ENCODE results near the gene SIL1.
A peak's percentile ranks its signal among the peaks of the same experiment; 100 is the strongest.
"Not testable (repeated sequence)": the region's sequence is repeated elsewhere in the genome, so short reads cannot be mapped to it uniquely, and the experiment has no call there.

Gene SIL1

GRCh38 chr5:139178935-139179334, 19.2 kb downstream of the SIL1 start:
- no peaks in the 10 kb centered on the region for H3K79me2 ChIP-seq (ENCODE audit: control insufficient read depth, insufficient read depth, low read length)
- H3K4me2 ChIP-seq (ENCODE audit: low read length) = no peak overlapping the region
- no peak overlapping the region for H2AK5ac ChIP-seq (ENCODE audit: low read length)
- peak overlapping the region; percentile 2 for H3K56ac ChIP-seq (ENCODE audit: low read length)
- H3K79me1 ChIP-seq (ENCODE audit: low read length) = no peaks in the 10 kb centered on the region
- H2BK5ac ChIP-seq (ENCODE audit: low read length) = no peak overlapping the region
- no peak overlapping the region for H3K4me3 ChIP-seq (ENCODE audit: low read length)
- no peak overlapping the region for H3K4ac ChIP-seq (ENCODE audit: low read depth, low read length)
- H3K27ac ChIP-seq (ENCODE audit: low read depth, low read length) = peak overlapping the region; percentile 49
- H3K9ac ChIP-seq (ENCODE audit: low read length) = no peak overlapping the region
- peak; percentile 84 for DNase-seq
- no peaks in the 10 kb centered on the region for H3K4me1 ChIP-seq (ENCODE audit: control insufficient read depth, low read depth, low read length)
- H2BK15ac ChIP-seq (replicated peaks; ENCODE audit: low read depth) = no peak overlapping the region
- H2BK120ac ChIP-seq (ENCODE audit: low read depth, low read length) = no peak overlapping the region
- no peak overlapping the region for H4K5ac ChIP-seq (ENCODE audit: low read length)
- no peak overlapping the region for H3K23ac ChIP-seq (ENCODE audit: low read length)
- no CpG with 5 or more reads among the region's 1 CpG for WGBS (ENCODE audit: extremely low coverage, insufficient coverage, low lambda C conversion rate)
- H3K18ac ChIP-seq (ENCODE audit: low read length) = no peak overlapping the region
- no peaks in the 10 kb centered on the region for H3K36me3 ChIP-seq (ENCODE audit: control insufficient read depth, insufficient read depth, low read length)
- H3K27me3 ChIP-seq (ENCODE audit: insufficient read depth, low read length, poor library complexity) = no peaks in the 10 kb centered on the region
- no peak overlapping the region for H4K8ac ChIP-seq (ENCODE audit: low read depth, low read length)

- DNase-seq = no peak
- H3K56ac ChIP-seq (ENCODE audit: low read length) = no peak overlapping the region
- no CpG with 5 or more reads among the region's 3 CpGs for WGBS (ENCODE audit: extremely low coverage, insufficient coverage, low lambda C conversion rate)
- no peaks in the 10 kb centered on the region for H3K27me3 ChIP-seq (ENCODE audit: insufficient read depth, low read length, poor library complexity)
- no peaks in the 10 kb centered on the region for H3K79me2 ChIP-seq (ENCODE audit: control insufficient read depth, insufficient read depth, low read length)
- no peak overlapping the region for H3K4me3 ChIP-seq (ENCODE audit: low read length)
- no peak overlapping the region for H4K8ac ChIP-seq (ENCODE audit: low read depth, low read length)
- H3K4ac ChIP-seq (ENCODE audit: low read depth, low read length) = no peak overlapping the region
- H3K23ac ChIP-seq (ENCODE audit: low read length) = no peak overlapping the region
- H3K9ac ChIP-seq (ENCODE audit: low read length) = no peak overlapping the region
- no peak overlapping the region for H3K4me2 ChIP-seq (ENCODE audit: low read length)
- no peak overlapping the region for H2AK5ac ChIP-seq (ENCODE audit: low read length)
- no peaks in the 10 kb centered on the region for H3K4me1 ChIP-seq (ENCODE audit: control insufficient read depth, low read depth, low read length)
- H2BK120ac ChIP-seq (ENCODE audit: low read depth, low read length) = no peak overlapping the region
- no peak overlapping the region for H4K5ac ChIP-seq (ENCODE audit: low read length)
- no peak overlapping the region for H3K18ac ChIP-seq (ENCODE audit: low read length)
- no peak overlapping the region for H2BK15ac ChIP-seq (replicated peaks; ENCODE audit: low read depth)
- no peaks in the 10 kb centered on the region for H3K79me1 ChIP-seq (ENCODE audit: low read length)
- no peaks in the 10 kb centered on the region for H3K36me3 ChIP-seq (ENCODE audit: control insufficient read depth, insufficient read depth, low read length)
- no peak overlapping the region for H3K27ac ChIP-seq (ENCODE audit: low read depth, low read length)
- no peak overlapping the region for H2BK5ac ChIP-seq (ENCODE audit: low read length)
These were observed 19.6 kb downstream of the SIL1 start for GRCh38 chr5:139178589-139178917.

- Histone ChIP-seq H3K36me3 (ENCODE audit: control insufficient read depth, insufficient read depth, low read length) (no peaks in the 10 kb centered on the region), H3K4me1 (ENCODE audit: control insufficient read depth, low read depth, low read length) (no peaks in the 10 kb centered on the region), H2BK5ac (ENCODE audit: low read length) (no peak overlapping the region), H2AK5ac (ENCODE audit: low read length) (no peak overlapping the region), H3K18ac (ENCODE audit: low read length) (no peak overlapping the region), H2BK120ac (ENCODE audit: low read depth, low read length) (no peak overlapping the region), H3K23ac (ENCODE audit: low read length) (no peak overlapping the region), H3K4me3 (ENCODE audit: low read length) (no peak overlapping the region), H3K9ac (ENCODE audit: low read length) (no peak overlapping the region), H3K79me1 (ENCODE audit: low read length) (no peaks in the 10 kb centered on the region), H3K79me2 (ENCODE audit: control insufficient read depth, insufficient read depth, low read length) (no peaks in the 10 kb centered on the region), H3K27ac (ENCODE audit: low read depth, low read length) (no peak overlapping the region), H4K5ac (ENCODE audit: low read length) (no peak overlapping the region), H3K4ac (ENCODE audit: low read depth, low read length) (no peak overlapping the region), H2BK15ac (replicated peaks; ENCODE audit: low read depth) (no peak overlapping the region), H3K56ac (ENCODE audit: low read length) (no peak overlapping the region), H4K8ac (ENCODE audit: low read depth, low read length) (no peak overlapping the region), H3K27me3 (ENCODE audit: insufficient read depth, low read length, poor library complexity) (no peaks in the 10 kb centered on the region), H3K4me2 (ENCODE audit: low read length) (no peak overlapping the region)
- no peak for DNase-seq
- no CpG with 5 or more reads among the region's 1 CpG for WGBS (ENCODE audit: extremely low coverage, insufficient coverage, low lambda C conversion rate)
These were observed 20.2 kb downstream of the SIL1 start for GRCh38 chr5:139177809-139178588.

GRCh38 chr5:139177281-139177680, 20.9 kb downstream of the SIL1 start:
- not testable (repeated sequence) for H3K4me1 ChIP-seq (ENCODE audit: control insufficient read depth, low read depth, low read length); H3K79me1 ChIP-seq (ENCODE audit: low read length); H2BK15ac ChIP-seq (replicated peaks; ENCODE audit: low read depth); DNase-seq; H4K5ac ChIP-seq (ENCODE audit: low read length); H3K27me3 ChIP-seq (ENCODE audit: insufficient read depth, low read length, poor library complexity); H3K23ac ChIP-seq (ENCODE audit: low read length); H4K8ac ChIP-seq (ENCODE audit: low read depth, low read length); H3K79me2 ChIP-seq (ENCODE audit: control insufficient read depth, insufficient read depth, low read length); H3K18ac ChIP-seq (ENCODE audit: low read length); H2AK5ac ChIP-seq (ENCODE audit: low read length); H3K4me3 ChIP-seq (ENCODE audit: low read length); H3K27ac ChIP-seq (ENCODE audit: low read depth, low read length); H2BK5ac ChIP-seq (ENCODE audit: low read length); H2BK120ac ChIP-seq (ENCODE audit: low read depth, low read length); H3K4me2 ChIP-seq (ENCODE audit: low read length); H3K4ac ChIP-seq (ENCODE audit: low read depth, low read length); H3K9ac ChIP-seq (ENCODE audit: low read length); H3K36me3 ChIP-seq (ENCODE audit: control insufficient read depth, insufficient read depth, low read length); H3K56ac ChIP-seq (ENCODE audit: low read length)
- no CpG with 5 or more reads among the region's 9 CpGs for WGBS (ENCODE audit: extremely low coverage, insufficient coverage, low lambda C conversion rate)

- not testable (repeated sequence) for H3K4me1 ChIP-seq (ENCODE audit: control insufficient read depth, low read depth, low read length); H2AK5ac ChIP-seq (ENCODE audit: low read length); H2BK5ac ChIP-seq (ENCODE audit: low read length); H3K56ac ChIP-seq (ENCODE audit: low read length); DNase-seq; H2BK15ac ChIP-seq (replicated peaks; ENCODE audit: low read depth); H3K4me3 ChIP-seq (ENCODE audit: low read length); H3K4me2 ChIP-seq (ENCODE audit: low read length); H3K27ac ChIP-seq (ENCODE audit: low read depth, low read length); H4K5ac ChIP-seq (ENCODE audit: low read length); H2BK120ac ChIP-seq (ENCODE audit: low read depth, low read length); H4K8ac ChIP-seq (ENCODE audit: low read depth, low read length); H3K79me1 ChIP-seq (ENCODE audit: low read length); H3K4ac ChIP-seq (ENCODE audit: low read depth, low read length); H3K27me3 ChIP-seq (ENCODE audit: insufficient read depth, low read length, poor library complexity); H3K23ac ChIP-seq (ENCODE audit: low read length); H3K36me3 ChIP-seq (ENCODE audit: control insufficient read depth, insufficient read depth, low read length); H3K79me2 ChIP-seq (ENCODE audit: control insufficient read depth, insufficient read depth, low read length); H3K9ac ChIP-seq (ENCODE audit: low read length); H3K18ac ChIP-seq (ENCODE audit: low read length)
- no CpG with 5 or more reads among the region's 1 CpG for WGBS (ENCODE audit: extremely low coverage, insufficient coverage, low lambda C conversion rate)
These were observed 23.8 kb downstream of the SIL1 start for GRCh38 chr5:139174382-139174781.

All from mesendoderm (in vitro differentiated cells).